ENCODE results near the gene SERPINE3.

The SERPINE3 gene

DNA sequence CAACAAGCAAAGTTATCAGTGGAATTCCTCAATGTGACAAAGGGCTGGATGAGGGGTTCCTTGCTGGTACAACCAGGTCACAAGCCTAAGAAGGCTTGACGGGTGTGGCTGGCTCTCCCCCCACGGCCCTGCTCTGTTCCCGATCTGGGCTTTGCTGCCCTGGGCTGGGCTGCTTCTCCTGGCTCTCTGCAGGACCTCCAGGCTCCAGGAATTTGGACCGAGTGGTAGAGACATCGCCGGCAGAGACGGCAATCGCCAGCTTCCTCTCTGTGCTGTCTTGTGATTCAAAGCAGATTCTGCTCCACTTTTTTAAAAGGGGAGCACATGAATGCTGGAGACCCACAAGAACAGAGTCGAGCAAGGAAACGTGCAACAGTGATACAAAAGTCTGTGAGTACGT is at the start of gene SERPINE3:
Gene SERPINE3 (plus strand): TSS at position 338 of the 400 bp plus-strand sequence. CDS start 1,401 bp downstream, outside the sequence.
- no peak for FAIRE-seq

DNA sequence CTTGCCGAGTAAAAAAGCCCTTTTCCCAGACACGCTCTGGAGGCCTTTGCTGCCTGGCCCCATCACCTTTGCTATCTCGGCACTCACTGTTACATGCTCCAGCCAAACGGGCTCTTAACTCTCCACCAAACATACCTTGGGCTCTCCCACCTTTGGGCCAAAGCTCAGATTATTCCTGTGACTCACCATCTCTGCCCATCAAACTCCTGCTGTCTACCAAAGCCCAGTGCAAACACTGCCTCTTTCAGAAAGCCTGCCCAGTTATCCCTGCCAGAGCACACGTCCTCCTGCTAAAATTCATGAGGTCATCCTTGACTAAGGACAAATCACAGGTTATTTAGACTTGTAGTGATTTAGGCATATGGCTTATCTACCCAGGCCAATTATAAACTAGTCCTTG is 48.1 kb upstream of the SERPINE3 start:
- no peak for FAIRE-seq

DNA sequence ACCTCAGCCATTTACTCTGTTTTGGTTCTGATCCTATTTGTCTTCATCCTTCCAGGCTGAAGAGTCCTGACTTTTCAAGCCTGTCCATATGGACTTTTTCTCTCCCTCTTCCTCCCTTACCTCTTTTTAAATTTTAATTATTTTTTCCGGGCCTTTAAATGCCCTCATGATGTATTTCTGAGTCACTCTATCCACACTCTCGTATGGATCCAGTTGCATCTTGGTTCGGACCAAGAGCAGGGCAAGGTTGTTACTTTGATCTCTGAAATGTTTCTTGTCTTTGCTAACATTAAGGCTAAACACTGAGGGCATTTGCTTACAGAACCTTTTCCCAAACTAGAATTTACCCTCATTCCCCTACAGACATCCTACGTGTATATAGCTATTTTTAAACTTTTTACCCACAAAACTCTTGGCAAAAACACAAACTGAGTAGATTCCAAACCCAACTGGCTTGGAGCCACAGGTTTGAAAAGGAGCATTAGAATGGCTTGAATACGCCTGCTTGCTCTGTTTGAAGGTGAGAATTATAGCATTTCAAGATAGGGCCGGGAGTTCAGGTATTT is 47.4 kb upstream of the SERPINE3 start:
- FAIRE-seq: no peak

DNA sequence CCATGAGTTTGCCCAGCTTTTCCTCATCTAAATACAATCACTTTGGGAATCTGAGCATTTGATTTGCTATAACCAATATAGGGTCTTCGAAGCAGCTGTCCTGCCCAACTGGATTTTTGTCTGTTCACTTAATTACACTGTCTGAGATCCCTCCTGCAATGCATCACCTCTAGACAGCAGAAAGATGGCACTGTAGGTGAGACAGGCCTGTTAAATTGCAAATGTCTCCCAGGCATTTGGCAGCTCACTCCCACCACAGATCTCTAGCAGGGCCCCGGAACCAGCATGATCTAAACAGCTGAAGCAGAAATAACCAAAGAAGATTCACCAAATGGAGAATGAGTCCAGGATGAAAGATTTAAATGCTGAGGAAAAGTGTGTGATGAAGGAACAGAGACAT is 41.9 kb upstream of the SERPINE3 start:
- no peak for FAIRE-seq

DNA sequence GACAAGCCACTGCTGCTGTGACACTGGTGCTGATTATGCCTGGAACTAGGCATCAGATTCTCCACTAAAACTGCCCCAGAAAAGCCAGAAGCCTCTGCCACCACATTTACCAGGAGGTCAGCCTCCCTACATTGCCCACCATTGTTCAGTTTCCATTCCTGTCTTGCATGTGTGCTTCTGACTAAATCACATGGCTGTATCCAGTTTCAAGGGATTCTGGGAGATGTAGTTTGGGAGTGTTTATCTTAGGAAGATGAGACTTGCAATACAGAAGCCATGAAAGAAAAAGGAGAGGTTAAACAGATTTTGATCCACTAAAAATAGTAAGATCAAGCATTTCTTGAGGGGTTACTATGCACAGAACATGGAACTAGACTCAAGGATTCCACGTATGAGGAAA is 40.7 kb upstream of the SERPINE3 start:
- no peak for FAIRE-seq

DNA sequence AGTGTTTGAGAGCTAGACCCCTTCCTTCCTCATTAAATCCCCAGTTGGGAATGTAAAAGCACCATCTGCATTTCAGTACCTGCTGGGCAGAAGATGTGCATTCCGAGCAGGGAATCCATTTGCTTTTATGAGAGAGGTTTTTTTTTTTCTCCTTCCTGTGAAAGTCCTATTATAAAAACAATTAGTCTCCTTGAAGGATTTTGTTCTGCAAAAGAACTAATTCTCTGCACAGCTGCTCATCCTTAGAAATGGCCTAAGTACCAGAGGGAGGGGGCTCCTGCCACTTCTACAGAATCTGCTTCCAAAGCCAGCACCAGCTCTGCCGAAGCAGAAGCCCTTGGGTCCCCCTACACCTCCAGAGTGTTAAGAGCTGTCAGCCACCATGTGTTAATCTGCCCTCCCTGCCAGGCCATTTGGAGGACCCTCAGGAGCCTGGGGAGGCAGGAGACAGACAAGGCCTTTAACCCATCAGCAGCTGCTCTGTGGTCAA is 36.4 kb upstream of the SERPINE3 start:
- no peak for FAIRE-seq

DNA sequence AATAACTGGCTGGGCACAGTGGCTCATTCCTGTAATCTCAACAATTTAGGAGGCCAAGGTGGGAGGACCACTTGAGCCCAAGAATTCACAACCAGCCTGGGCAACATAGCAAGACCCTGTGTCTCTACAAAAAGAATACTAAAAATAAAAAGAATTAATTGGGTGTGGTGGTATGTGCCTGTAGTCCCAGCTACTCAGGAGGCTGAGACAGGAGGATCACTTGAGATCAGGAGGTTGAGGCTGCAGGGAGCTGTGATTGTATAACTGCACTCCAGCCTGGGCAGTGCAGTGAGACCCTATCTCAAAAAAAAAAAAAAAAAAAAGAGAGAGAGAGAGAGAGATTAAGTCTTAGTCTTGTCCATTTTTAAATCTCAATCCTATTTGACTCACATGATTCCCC is 35.6 kb upstream of the SERPINE3 start:
- no peak for FAIRE-seq

DNA sequence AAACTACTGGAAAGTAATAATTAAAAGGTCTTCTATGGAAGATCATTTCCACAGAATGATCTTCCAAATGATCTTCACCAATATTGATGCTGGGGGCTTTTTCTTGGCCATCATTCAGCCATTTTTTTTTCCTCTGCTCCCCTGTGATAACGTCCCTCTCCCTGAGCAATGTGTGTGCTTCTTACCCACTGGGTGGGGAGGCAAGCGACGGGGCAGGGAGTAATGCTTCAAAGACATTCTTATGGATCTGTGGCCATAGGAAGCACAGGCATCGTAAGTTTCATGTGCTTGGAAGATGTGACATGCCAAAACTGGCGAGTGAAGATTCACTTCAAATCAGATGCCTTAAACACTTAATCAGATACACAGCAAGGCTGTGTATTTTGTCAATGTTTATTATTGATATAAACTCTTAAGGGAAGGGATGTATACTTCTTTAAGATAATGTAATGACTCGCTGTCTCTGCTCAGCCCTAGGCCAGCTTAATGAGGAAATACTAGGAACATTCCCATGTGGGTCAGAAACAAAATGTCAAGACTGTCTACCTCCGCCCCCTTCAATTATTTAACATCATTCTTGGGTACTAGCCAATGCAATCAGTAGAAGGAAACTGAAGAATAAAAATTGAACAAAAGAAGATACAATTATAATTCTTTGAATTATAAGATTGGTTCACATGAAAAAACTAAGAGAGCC is 34.1 kb upstream of the SERPINE3 start:
- FAIRE-seq: no peak

DNA sequence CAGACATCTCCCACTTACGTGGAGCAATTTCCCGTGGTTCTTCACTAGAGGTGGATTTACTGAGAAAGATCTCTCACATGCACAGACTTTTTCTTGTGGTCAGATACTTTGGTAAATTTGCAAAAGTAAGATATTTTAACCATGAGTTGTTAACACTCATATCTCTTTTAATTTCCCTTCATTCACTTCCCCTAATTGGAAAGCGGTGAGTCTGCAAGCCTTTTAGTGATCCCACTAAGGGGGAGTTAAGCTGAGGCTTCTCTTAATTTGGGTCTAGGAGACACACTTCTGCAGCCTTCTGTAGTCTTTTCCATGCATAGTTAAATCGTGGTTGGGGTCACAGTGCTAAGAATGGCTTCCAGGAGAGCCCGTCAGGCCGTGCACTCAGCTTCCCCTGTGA is 30.7 kb upstream of the SERPINE3 start:
- FAIRE-seq: no peak

DNA sequence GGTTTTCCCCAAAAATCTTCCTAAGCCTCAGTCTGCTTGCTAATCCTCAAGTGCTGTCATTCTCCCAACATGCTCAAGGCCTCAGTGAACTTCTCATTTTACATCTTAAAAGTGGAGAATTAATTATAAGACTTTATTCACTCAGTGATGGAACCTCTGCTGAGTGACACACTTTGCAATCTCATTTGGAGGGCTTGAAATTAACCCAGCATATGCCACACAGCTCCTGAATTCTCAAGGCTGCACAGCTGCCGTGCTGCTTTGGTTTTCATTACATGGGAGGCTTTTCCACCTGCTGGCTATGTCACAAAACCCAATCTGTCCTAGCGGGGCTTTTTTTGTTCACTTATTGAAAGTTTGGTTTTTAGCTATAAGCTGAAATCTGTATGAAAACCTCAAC is 28.3 kb upstream of the SERPINE3 start:
- FAIRE-seq: no peak

DNA sequence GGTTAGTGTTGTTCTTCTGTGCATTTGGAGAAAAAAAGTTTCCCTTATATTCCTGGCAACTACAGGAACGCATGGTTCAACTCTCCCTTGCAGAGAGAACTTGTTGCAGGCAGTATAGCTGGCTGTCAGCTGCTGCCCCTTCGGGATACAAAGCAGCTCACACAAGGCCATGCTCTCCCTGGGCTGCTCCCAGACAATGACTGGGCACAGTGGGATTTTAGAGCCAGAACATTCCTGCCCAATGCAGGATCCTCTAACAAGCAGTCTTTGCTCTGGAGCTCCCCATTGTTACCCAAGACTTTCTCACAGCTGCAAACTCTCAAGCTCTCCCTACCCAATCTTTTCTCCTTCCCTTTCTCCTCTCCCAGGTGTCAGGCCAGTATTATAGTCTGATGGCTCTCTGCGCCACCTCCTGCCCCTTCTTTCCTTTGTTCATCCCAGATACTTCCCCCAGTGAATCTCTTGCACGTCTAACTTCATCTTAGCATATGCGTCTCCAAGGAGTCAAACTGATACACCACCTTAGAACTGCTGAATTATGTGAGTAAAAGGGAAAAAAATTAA is 27.5 kb upstream of the SERPINE3 start:
- no peak for FAIRE-seq

DNA sequence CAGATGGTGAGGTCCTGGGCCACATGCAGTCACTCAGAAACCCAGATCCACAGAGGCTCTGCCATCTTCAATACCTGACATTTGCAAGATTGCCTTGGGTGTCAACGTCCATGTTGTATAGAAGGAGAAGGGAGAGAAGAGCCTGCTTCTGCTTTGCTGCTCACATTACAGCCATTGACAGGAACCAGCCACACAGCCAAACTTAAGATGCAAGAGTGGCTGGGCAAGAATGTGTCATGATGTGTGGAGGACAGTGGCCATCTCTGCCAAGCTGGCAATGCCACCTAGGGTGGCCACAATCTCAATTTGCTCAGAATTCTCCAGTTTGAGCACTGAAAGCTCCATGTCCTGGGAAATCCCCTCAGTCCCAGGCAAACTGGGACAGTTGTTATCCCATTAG is 25.9 kb upstream of the SERPINE3 start:
- FAIRE-seq: no peak

DNA sequence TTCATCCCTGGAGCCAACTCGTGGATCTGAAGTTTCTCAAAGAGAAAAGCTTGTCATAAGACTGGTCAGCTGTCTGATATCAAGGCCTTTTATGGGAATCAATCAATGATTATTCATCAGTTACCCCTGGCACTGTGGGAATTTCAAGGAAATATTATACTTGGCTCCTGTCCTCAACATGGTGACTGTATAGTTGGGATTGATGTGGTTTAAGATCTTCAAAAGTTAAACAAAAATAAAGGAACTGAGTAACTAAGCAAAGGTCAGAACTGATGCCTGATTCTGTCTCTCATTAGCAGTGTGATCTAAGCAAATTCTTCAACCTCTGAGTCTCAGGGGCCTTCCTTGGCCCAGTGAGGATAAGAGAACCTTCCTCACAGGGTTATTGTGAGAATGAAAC is 22.2 kb upstream of the SERPINE3 start:
- FAIRE-seq: no peak

DNA sequence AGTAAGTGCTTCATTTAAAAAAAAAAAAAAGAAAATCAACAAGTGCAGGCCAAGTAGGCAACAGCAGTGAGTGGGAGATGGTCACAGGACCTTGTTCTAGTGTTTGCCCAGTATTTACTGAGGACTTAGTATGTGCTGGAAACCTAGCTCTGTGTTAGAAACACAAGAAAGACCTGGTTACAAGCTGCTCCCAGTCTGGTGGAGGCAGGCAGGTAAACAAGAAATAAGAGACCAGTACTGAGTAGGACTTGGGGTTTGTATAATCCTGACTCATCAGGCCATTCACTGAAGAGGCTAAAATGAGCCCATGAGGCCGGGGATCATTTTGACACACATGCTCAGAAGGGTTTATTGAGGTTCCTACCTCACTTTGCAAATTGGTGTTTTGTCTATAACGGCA is 21.5 kb upstream of the SERPINE3 start:
- FAIRE-seq: no peak

DNA sequence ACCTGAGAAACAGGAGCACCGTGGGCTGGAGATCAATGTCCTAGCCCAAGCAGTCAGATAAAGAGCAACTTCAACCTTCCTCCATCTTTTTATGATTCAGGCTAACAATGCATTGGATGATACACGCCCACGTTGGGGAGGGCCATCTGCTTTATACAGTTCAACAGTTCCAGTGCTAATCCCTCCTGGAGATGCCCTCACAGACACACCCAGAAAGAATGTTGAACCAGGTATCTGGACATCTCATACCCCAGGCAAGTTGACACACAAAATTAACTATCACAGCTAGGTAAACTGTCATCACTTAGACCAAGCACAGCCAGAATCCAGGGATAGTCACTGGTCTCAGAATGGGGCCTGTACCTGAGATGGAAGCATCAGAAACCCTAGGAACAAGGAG is 20.6 kb upstream of the SERPINE3 start:
- FAIRE-seq: no peak

DNA sequence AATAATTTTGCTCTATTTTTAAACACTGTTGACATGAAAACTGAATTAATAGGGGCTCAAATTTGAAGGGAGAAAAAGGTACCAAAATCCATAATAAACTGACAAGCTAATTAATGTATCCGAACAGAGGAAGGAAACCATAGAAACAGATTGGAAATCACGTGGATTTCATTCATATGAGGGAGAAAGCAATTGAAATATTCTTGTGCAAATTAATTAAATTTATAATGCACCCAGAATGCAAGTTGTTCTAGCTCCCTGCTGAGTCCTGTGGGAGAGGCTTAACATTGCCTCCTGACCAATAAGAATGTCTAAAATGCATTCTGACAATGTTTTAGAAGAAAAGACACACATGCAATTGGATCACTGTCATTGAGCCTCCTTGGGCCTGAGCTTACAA is 17.7 kb upstream of the SERPINE3 start:
- FAIRE-seq: no peak

DNA sequence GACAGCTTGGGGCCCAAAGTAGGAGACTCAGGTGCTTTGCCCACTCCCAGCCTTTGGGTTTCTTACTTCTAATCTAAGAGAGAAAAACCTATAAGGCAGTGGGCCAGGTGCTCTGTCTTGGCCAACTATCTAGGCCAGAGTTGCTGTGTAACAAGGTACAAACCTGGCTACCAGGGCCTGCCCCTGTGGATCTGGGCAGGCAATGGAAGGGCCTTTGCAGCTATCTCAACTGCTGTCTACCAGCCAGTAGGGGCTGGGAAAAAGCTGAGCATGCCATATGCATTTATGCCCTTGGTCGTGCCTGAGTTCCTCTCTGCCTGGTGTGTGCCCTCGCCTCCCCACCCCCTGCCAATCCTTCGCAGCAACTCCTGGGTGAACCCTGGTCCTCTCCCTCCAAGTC is 16.7 kb upstream of the SERPINE3 start:
- FAIRE-seq: no peak

DNA sequence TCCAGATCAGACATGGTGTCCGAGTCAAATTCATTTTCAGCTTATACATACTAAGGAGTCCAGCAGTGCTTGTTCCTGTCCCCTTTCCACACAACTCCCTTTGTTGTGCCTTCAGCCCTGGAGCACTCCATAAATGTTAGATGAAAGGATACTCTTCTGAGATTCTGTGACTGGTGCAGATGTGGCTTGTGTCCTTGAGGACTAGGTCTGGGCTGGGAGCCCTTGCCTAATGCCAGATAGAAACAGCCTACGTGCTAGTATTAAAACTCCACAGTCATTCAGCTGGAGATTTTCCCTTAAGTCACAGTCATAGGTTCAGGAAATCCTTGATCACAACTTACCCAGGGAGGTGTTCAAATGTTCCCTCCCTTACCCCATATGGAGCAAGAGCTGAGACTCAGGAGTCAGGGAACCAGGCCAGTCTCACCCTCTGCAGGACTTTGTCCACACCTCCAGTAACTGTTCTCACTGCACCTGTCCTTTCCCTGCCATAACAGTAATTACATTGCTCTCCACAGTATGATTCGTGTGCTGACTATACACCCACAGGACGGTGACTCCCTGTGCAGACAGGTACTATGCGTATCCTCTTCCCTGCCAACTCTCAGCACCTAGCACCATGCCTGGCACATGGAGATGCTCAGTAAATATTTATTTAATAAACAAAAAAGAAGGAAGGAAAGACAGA is 15.5 kb upstream of the SERPINE3 start:
- FAIRE-seq: no peak

DNA sequence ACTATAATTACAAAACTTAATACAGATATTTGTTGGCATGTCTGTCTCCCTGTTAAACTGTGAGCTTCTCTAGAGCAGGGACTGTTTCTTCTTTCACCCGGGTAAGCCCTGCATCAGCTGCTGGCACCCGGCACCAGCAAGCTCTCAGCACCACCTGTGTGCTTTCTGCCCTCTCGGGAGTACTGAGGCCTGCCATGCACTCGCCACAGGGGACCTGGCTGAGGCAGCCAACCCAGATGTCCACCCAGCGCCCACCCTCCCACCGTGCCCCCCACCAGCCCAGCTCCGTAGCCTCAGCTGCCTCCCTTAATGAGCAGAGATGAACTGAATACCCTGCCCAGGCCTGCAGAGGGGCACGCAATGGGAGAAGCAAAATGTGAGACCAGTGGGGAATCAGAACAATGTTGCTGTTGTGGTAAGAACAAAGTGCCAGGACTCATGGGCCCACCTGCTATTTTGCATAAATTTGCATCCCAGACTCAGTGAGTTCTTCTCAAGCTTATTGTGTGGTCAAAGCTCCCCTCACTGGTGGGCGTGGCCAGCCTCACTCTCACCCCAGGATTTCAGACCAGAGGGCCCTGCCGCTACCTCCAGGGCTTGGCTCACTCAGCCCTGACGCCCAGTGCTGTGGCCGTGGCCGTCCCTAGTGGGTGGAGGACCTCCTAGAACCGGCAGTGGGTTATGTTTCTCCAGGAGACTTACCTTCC is 14.6 kb upstream of the SERPINE3 start:
- FAIRE-seq: no peak

DNA sequence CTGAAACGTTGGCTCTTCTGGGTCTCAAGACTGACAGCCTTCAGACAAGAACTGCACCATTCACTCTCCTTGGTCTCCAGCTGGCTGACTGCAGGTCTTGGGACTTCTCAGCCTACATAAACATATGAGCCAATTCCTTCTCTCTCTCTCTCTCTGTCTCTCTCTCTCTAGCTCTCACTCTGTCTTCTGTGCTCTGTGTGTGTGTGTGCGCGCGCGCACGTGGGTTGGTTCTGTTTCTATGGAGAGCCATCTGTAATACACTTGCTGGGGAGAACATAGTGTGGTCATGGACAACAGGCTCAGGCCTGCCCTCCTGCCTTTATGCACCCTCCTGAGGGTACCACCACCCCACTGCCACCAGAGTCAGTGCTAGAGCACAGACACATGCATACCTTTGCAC is 13.7 kb upstream of the SERPINE3 start:
- no peak for FAIRE-seq

DNA sequence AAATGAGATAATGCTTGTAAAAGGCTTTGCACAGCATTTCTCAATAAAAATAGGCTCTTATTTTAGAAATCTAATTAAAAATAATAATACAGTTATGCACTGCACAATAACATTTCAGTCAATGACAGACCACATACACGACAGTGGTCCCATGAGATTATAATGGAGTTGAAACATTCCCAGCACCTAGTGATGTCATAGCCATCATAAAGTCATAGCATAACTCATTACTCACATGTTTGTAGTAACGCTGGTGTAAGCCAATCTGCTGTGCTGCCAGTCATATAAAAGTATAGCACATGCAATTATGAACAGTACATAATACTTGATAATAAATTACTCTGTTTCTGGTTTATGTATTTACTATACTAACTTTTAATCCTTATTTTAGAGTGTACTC is 12.7 kb upstream of the SERPINE3 start:
- no peak for FAIRE-seq

DNA sequence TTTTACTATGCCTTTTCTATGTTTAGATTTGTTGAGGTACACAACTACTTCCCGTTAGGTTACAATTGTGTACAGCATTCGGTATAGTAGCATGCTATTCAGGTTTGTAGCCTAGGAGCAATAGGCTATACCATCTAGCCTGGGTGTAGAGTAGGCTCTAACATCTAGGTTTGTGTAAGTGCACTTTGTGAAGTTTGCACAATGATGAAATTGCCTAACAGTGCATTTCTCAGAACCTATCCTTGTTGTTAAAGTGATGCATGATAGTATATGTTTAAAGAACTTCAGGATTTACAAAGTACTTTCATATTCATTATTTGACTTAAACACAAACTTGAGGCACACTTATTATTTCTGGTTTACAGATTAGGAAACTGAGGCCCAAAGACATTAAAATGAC is 11.5 kb upstream of the SERPINE3 start:
- no peak for FAIRE-seq

DNA sequence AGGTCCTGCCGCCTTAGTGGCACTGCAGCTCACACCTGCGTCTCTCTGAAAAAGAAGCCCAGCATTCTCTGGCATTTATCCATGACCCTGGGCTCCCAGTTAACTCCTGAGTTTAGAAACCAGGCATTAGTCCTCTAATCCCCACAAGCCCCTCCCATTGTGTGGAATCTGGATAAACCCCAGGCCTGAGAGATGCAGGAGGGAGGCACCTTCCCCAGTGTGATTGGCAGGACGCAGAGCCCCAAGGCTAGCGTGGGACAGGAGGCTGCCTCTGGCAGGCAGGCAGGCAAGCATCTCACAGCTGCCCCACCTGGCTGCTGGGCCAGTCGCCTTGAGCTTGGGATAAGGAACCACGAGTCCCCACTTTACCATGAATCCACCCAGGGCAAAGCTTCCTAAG is 11.0 kb upstream of the SERPINE3 start:
- no peak for FAIRE-seq

Measured in TTC549 (cell line).